K562 (cell line): Measurements from ENCODE around the gene SMAD3.

Source experiments
- BRCA1 ChIP-seq, 2 experiments: fragments of 450-650 bp in 1 of 2; sonication (generic) in 1 of 2; formaldehyde crosslinking in 1 of 2; IDR thresholded peaks; 2 replicates each; pipeline versions ENCODE4 v1.5.0 to v1.6.1; 2017 to 2020; ENCODE audit warnings: mild to moderate bottlenecking in 1 of 2, missing genetic modification reagents in 1 of 2
- CEBPB ChIP-seq: fragments of 450-650 bp; IDR thresholded peaks from 2 replicates; pipeline ENCODE4 v1.6.1; 2016; ENCODE audit warnings: missing genetic modification characterization, missing compliant biosample characterization
- DPF2 ChIP-seq: fragments of 450-650 bp; IDR thresholded peaks from 2 replicates; pipeline ENCODE4 v1.6.1; 2016
- GTF3C2 ChIP-seq: IDR thresholded peaks from 3 replicates; pipeline ENCODE4 v1.6.1; 2011; ENCODE audit warnings: borderline replicate concordance, mild to moderate bottlenecking, moderate library complexity; ENCODE audit not compliant: insufficient read length; ENCODE audit errors: extremely low read depth
- ZNF12 ChIP-seq: sonication (generic); formaldehyde crosslinking; IDR thresholded peaks from 2 replicates; pipeline ENCODE4 v1.4.0; 2020; ENCODE audit warnings: mild to moderate bottlenecking, missing genetic modification reagents

- TF ChIP-seq CEBPB (tag) (no peak), DPF2 (peak; percentile 74), BRCA1 (IDR thresholded peaks at IDR 0.05) (no peak), BRCA1 (CRISPR knock-in tag; IDR thresholded peaks at IDR 0.05) (no peak), ZNF12 (no peak), GTF3C2 (no peak)
Observed at GRCh38 chr15:67150023-67150860, 84.8 kb downstream of the SMAD3 start.
